ENCODE results near the gene LHFPL2. TPM values are rescaled to one million over a fixed set of nuclear protein-coding genes. Genes with fewer than 3 reads are reported as not detected.

Gene LHFPL2
- total and polyA plus RNA-seq, 9 of the 15 experiments (the other 6 are each of a cell fraction or from before 2014, with no cell fraction given), result 1.0 to 6.6 (median 4.6) TPM

- TF ChIP-seq VEZF1 (CRISPR knock-in tag; IDR thresholded peaks at IDR 0.05), result peak; percentile 43; the same call in 1 of the 2 replicates
- TF ChIP-seq ARID1B (IDR thresholded peaks at IDR 0.05), result peak; percentile 66
- peak; percentile 47 for TF ChIP-seq EP400 (IDR thresholded peaks at IDR 0.05)
- no peak for TF ChIP-seq CCNT2 (IDR thresholded peaks at IDR 0.05; ENCODE audit: borderline replicate concordance, extremely low read depth, insufficient read length, low read depth, low read length)
- TF ChIP-seq MNT (conservative IDR thresholded peaks at IDR 0.05), result peak; percentile 18 to 38; a peak in 1 of 4 replicates
- 0 out of 2 replicates have a peak, but pooled peaks have one; percentile 19 for TF ChIP-seq SNIP1 (IDR thresholded peaks at IDR 0.05; ENCODE audit: low read depth)
- TF ChIP-seq MTA2 (IDR thresholded peaks at IDR 0.05; ENCODE audit: low read depth), result 0 out of 2 replicates have a peak, but pooled peaks have one; percentile 18
- TF ChIP-seq RBM14 (IDR thresholded peaks at IDR 0.05; ENCODE audit: borderline replicate concordance, insufficient read depth, low read depth, low read length), result no peak
- peak; percentile 72 for TF ChIP-seq FOSL1 (tag; conservative IDR thresholded peaks at IDR 0.05)
- TF ChIP-seq TOE1 (IDR thresholded peaks at IDR 0.05; ENCODE audit: borderline replicate concordance), result peak; percentile 27; the same call in 1 of the 2 replicates
- no peak for TF ChIP-seq TOE1 (CRISPR knock-in tag; IDR thresholded peaks at IDR 0.05; ENCODE audit: borderline replicate concordance, low read depth)
- peak in 1 of 3 experiments; percentile 40 for TF ChIP-seq YY1 (IDR thresholded peaks at IDR 0.05; ENCODE audit: borderline replicate concordance in 1 of 3, control insufficient read depth in 1 of 3, extremely low read depth in 1 of 3, insufficient read depth in 3 of 3, insufficient read length in 1 of 3, insufficient replicate concordance in 2 of 3, low read depth in 1 of 3, low read length in 2 of 3)
These were observed 19.0 kb upstream of the LHFPL2 start (continued) for GRCh38 chr5:78667461-78668103.

All from K562 (cell line).